ENCODE data around the gene ISYNA1.

The ISYNA1 gene

GRCh38 chr19:18437491-18438330 is at the start of gene ISYNA1:
TSS of gene ISYNA1 (minus strand) at chr19:18438133. CDS start at chr19:18437979, 154 bp downstream.
- peak; percentile 36 for DNase-seq

GRCh38 chr19:18486746-18487145 is 48.8 kb upstream of the ISYNA1 start:
- no peak for DNase-seq

- no peak for DNase-seq
Measured at GRCh38 chr19:18484992-18485391, 47.1 kb upstream of the ISYNA1 start.

- DNase-seq = peak; percentile 92
Measured at GRCh38 chr19:18483119-18483890, 45.4 kb upstream of the ISYNA1 start.

GRCh38 chr19:18481505-18482222 is 43.7 kb upstream of the ISYNA1 start:
- no peak for DNase-seq

- peak; percentile 89 for DNase-seq
Measured at GRCh38 chr19:18480006-18480691, 42.2 kb upstream of the ISYNA1 start.

- no peak for DNase-seq
Measured at GRCh38 chr19:18478545-18479311, 40.8 kb upstream of the ISYNA1 start.

- DNase-seq = peak; percentile 88
Measured at GRCh38 chr19:18477974-18478373, 40.0 kb upstream of the ISYNA1 start.

- DNase-seq = peak; percentile 20
Measured at GRCh38 chr19:18477042-18477779, 39.3 kb upstream of the ISYNA1 start.

- DNase-seq = no peak
Measured at GRCh38 chr19:18476507-18477041, 38.6 kb upstream of the ISYNA1 start.

GRCh38 chr19:18475762-18476331 is 37.9 kb upstream of the ISYNA1 start:
- DNase-seq = peak; percentile 26

- DNase-seq = no peak
Measured at GRCh38 chr19:18475004-18475453, 37.1 kb upstream of the ISYNA1 start.

GRCh38 chr19:18474366-18474887 is 36.5 kb upstream of the ISYNA1 start:
- no peak for DNase-seq

GRCh38 chr19:18473706-18474087 is 35.8 kb upstream of the ISYNA1 start:
- DNase-seq = no peak

- DNase-seq = no peak
Measured at GRCh38 chr19:18473003-18473705, 35.2 kb upstream of the ISYNA1 start.

GRCh38 chr19:18470787-18471186 is 32.9 kb upstream of the ISYNA1 start:
- DNase-seq = no peak

GRCh38 chr19:18469069-18469846 is 31.3 kb upstream of the ISYNA1 start:
- peak; percentile 18 for DNase-seq

GRCh38 chr19:18468517-18468916 is 30.6 kb upstream of the ISYNA1 start:
- no peak for DNase-seq

- no peak for DNase-seq
Measured at GRCh38 chr19:18467978-18468377, 30.0 kb upstream of the ISYNA1 start.
